Measurements from ENCODE around the gene ARHGEF4.

DNA sequence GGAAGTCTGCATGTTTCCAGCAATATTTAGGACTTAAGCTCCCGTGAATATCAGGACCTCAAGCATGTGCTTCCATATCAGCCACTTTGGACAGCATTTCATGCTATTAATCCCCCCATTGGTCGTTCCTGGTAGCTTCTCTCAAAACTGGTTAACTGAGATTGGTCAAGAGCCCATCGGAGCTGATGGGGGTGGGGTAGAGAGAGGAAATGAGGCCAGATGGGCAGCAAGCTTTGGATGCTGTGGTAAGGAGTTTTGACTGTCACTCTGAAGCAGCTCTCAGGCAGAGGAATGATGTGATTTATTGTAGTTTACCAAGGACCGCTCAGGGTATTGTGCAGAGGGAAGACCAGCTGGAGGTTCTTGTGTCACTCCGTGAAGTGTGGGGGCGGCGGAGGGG is 174.8 kb downstream of the ARHGEF4 start:
- no peak for TF ChIP-seq POLR2A (IDR thresholded peaks at IDR 0.05)
- no peak for TF ChIP-seq CTCF (IDR thresholded peaks at IDR 0.05)
